RWPE2 (cell line): ENCODE data around the gene LGI2.

Experiments used
- ATAC-seq: fragments of 200-7000 bp; cut with Tn5 transposase; 3 replicates; pipeline ENCODE4 v1.9.1; 2021; ENCODE audit warnings: low read depth
- DNase-seq: peaks from one replicate; pipeline ENCODE4 v3.0.0-alpha.2; 2020; ENCODE audit warnings: low spot score
- H3K27ac ChIP-seq: fragments of 450-650 bp; 2 replicates; pipeline ENCODE4 v1.5.1; 2017; ENCODE audit warnings: mild to moderate bottlenecking; ENCODE audit not compliant: poor library complexity, severe bottlenecking
- H3K27me3 ChIP-seq: fragments of 250-450 bp; sonication (Bioruptor Pico); 2 replicates; pipeline ENCODE4 v1.5.1; 2021; ENCODE audit warnings: mild to moderate bottlenecking, moderate library complexity; ENCODE audit not compliant: insufficient read depth, poor library complexity, severe bottlenecking
- H3K36me3 ChIP-seq: fragments of 250-450 bp; sonication (Bioruptor Pico); 2 replicates; pipeline ENCODE4 v1.5.1; 2020; ENCODE audit warnings: low read depth, mild to moderate bottlenecking, moderate library complexity
- H3K4me1 ChIP-seq: fragments of 250-450 bp; sonication (Bioruptor Pico); 2 replicates; pipeline ENCODE4 v1.5.1; 2021; ENCODE audit warnings: mild to moderate bottlenecking, moderate library complexity; ENCODE audit not compliant: insufficient read depth, poor library complexity, severe bottlenecking
- H3K4me3 ChIP-seq: fragments of 250-450 bp; sonication (Bioruptor Pico); 2 replicates; pipeline ENCODE4 v1.5.1; 2021; ENCODE audit warnings: mild to moderate bottlenecking, moderate library complexity; ENCODE audit not compliant: severe bottlenecking
- H3K9me3 ChIP-seq: fragments of 250-450 bp; sonication (Bioruptor Pico); 2 replicates; pipeline ENCODE4 v1.5.1; 2021; ENCODE audit warnings: mild to moderate bottlenecking, moderate library complexity; ENCODE audit not compliant: severe bottlenecking
- CTCF ChIP-seq: fragments of 450-650 bp; IDR thresholded peaks from one replicate; pipeline ENCODE4 v1.5.1; 2017; ENCODE audit warnings: mild to moderate bottlenecking, moderate library complexity; ENCODE audit not compliant: poor library complexity, severe bottlenecking

The LGI2 gene

GRCh38 chr4:24978291-24979075 is 52.3 kb downstream of the LGI2 start:
- H3K4me3 ChIP-seq = no peak overlapping the region
- no peak overlapping the region for H3K27ac ChIP-seq
- H3K4me1 ChIP-seq = peaks cover 1% of the 10 kb centered on the region
- DNase-seq = no peak
- ATAC-seq = no peak
- H3K27me3 ChIP-seq = no peaks in the 10 kb centered on the region
- no peak for TF ChIP-seq CTCF
- no peaks in the 10 kb centered on the region for H3K9me3 ChIP-seq
- H3K36me3 ChIP-seq = no peaks in the 10 kb centered on the region

DNA sequence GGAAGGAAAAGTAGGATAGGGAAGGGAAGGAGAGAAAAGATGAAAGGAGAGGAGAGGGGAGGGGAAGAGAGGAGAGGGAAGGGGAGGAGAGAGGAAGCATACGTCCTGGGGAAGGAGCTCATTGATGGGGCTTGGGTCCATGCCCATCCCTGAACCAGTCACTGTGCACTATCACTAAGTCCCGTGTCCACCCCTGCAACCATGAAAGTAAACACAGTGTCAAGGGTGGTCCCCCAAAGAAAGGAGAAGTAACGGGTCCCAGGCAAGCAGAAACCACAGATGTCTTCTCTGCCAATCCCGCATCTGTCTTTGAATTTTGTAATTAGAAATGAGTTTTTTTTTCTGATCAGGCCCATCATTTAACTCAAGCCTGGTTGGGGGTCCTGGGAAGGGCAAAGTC is 55.2 kb downstream of the LGI2 start:
- DNase-seq (no peak), ATAC-seq (no peak)
- H3K4me1 ChIP-seq = peaks cover 10% of the 10 kb centered on the region
- no peaks in the 10 kb centered on the region for H3K9me3 ChIP-seq
- no peak for TF ChIP-seq CTCF
- no peak overlapping the region for H3K27ac ChIP-seq
- H3K4me3 ChIP-seq = no peak overlapping the region
- H3K36me3 ChIP-seq = no peaks in the 10 kb centered on the region
- no peaks in the 10 kb centered on the region for H3K27me3 ChIP-seq

DNA sequence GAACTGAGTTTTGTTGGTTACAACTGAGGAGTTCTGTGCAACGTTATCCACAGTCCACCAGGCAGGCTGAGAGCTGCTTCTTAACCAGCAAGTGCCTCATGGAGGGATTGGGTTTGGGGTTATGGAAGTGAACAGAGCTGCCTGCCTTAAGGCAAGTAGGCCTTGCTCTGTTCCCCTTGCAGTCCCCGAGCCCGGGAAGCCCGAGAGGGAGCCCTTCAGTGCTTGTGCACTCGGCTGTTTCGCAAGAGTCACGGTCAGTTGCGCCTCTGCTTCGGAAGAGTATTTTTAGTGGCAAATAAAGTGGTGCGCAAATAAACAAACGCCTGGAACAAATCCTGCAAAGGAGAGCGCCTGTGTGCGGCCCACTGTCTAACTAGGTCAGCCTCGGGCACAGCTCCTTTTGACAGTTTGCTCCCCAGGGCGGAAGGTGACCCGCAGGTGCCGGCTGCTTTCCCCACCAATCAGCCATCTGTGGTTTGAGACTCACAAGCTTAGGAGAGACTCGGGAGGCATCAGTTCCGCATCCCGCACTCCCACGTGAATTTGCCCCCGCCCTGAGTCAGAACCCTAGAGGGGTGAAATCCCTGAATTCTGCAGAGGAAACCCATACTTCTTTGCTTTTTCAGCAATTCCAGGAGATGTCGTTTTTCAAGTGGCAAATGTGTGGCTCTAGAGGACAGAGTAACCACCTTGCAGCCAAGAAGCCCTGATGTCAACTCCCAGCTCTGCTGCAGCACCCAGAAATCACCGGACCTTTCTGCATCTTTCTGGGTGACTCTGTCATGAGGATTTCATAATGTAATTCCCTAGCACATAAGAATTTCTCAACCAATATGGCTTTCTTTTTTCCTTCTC is 56.8 kb downstream of the LGI2 start:
- DNase-seq = no peak
- no peaks in the 10 kb centered on the region for H3K27me3 ChIP-seq
- H3K36me3 ChIP-seq = no peaks in the 10 kb centered on the region
- H3K4me1 ChIP-seq = peaks cover 10% of the 10 kb centered on the region
- peak; percentile 17; the same call in 1 of the 3 replicates for ATAC-seq
- H3K9me3 ChIP-seq = no peaks in the 10 kb centered on the region
- H3K4me3 ChIP-seq = no peak overlapping the region
- no peak overlapping the region for H3K27ac ChIP-seq
- no peak for TF ChIP-seq CTCF

DNA sequence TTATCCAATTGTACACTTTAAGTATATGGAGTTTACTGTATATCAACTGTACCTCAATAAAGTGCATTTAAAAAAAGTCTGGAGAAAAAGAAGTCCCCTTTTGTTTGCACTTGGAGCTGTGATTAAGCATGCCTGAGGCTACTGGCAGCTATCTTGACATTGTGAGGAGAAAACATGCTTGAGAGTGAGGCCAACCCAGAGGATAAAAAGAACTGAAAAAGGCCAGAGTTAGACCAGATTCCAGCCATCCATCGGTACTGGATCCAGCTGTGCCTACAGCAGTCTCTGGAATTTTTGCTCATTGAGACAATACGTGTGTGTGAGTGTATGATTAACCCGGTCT is 57.4 kb downstream of the LGI2 start:
- Histone ChIP-seq H3K9me3 (no peaks in the 10 kb centered on the region), H3K4me3 (no peak overlapping the region), H3K4me1 (peaks cover 10% of the 10 kb centered on the region), H3K36me3 (no peaks in the 10 kb centered on the region), H3K27me3 (no peaks in the 10 kb centered on the region), H3K27ac (no peak overlapping the region)
- DNase-seq (no peak), ATAC-seq (peak; percentile 69)
- TF ChIP-seq CTCF = no peak
